ENCODE results near the gene RFX2. TPM values are rescaled to one million over a fixed set of nuclear protein-coding genes. Genes with fewer than 3 reads are reported as not detected.

The RFX2 gene
- total RNA-seq, 1 experiment from 2014 or later, result 3.7 TPM

- no peak overlapping the region for H2BK5ac ChIP-seq (ENCODE audit: insufficient read length, low read length)
- H3K27ac Mint-ChIP-seq, result peak overlapping the region in 1 of 3 experiments; percentile 14; a peak in 2 of 7 replicates
- no peak overlapping the region for H2BK12ac ChIP-seq (ENCODE audit: insufficient read length, low read depth, low read length)
- no peak overlapping the region for H3K56ac ChIP-seq (ENCODE audit: insufficient read length, low read depth, low read length)
- no peak overlapping the region for H3T11ph ChIP-seq (ENCODE audit: low read length)
- no peak overlapping the region for H3K18ac ChIP-seq (ENCODE audit: insufficient read length, low read depth, low read length)
- no peak overlapping the region for H2BK120ac ChIP-seq (ENCODE audit: low read depth, low read length, poor library complexity, severe bottlenecking)
- no peaks in the 10 kb centered on the region for H4K20me1 ChIP-seq (ENCODE audit: control insufficient read depth, insufficient read depth, insufficient read length)
- no peak overlapping the region for H3K14ac ChIP-seq (ENCODE audit: insufficient read depth, low read length)
- H3K23me2 ChIP-seq (ENCODE audit: insufficient read length, low read depth, low read length, poor library complexity, severe bottlenecking), result no peaks in the 10 kb centered on the region
- H4K8ac ChIP-seq (replicated peaks; ENCODE audit: insufficient read length, low read depth, low read length), result no peak overlapping the region
- no peak for TF ChIP-seq CTCF (conservative IDR thresholded peaks at IDR 0.05)
- no peak overlapping the region for H4K91ac ChIP-seq (ENCODE audit: insufficient read length, low read depth, low read length)
- H3K79me1 ChIP-seq (ENCODE audit: insufficient read depth, low read depth, low read length, poor library complexity, severe bottlenecking), result no peaks in the 10 kb centered on the region
- H3K27ac ChIP-seq (ENCODE audit: insufficient read length, low read depth, low read length), result no peak overlapping the region
- WGBS (ENCODE audit: extremely low coverage, insufficient read length, low lambda C conversion rate), result no CpG with 5 or more reads among the region's 8 CpGs
- H3K4me1 Mint-ChIP-seq, result peaks cover 13 to 23% of the 10 kb centered on the region in 2 experiments
- no peak overlapping the region for H2BK15ac ChIP-seq (ENCODE audit: low read depth, low read length)
- H4K5ac ChIP-seq (ENCODE audit: insufficient read length, low read depth, low read length), result no peak overlapping the region
- H2AK5ac ChIP-seq (ENCODE audit: insufficient read length, low read length), result no peak overlapping the region
- no peak overlapping the region for H3K4ac ChIP-seq (ENCODE audit: low read depth, low read length)
- H2AFZ ChIP-seq (ENCODE audit: low read length), result no peak overlapping the region
- no peak overlapping the region for H3K23ac ChIP-seq (ENCODE audit: insufficient read length, low read depth, low read length)
- no peak overlapping the region for H3K4me3 Mint-ChIP-seq
- no peaks in the 10 kb centered on the region for H3K27me3 ChIP-seq (ENCODE audit: insufficient read depth, low read length)
- no peak for DNase-seq
- no peak overlapping the region for H2BK20ac ChIP-seq (ENCODE audit: low read depth, low read length, poor library complexity, severe bottlenecking)
- H3K27me3 Mint-ChIP-seq (ENCODE audit: low read depth), result peaks cover 18% of the 10 kb centered on the region
- H3K9me3 ChIP-seq (ENCODE audit: control insufficient read depth, low read depth, low read length), result no peaks in the 10 kb centered on the region
- no peaks in the 10 kb centered on the region for H3K79me2 ChIP-seq (ENCODE audit: insufficient read depth, low read length)
- H3K9ac ChIP-seq (ENCODE audit: extremely low read depth, insufficient read length, low read length), result no peak overlapping the region
- peaks cover 0 to 2% of the 10 kb centered on the region in 2 experiments; a peak in 2 of 5 replicates for H3K9me3 Mint-ChIP-seq
- H3K4me1 ChIP-seq (ENCODE audit: insufficient read depth, low read length), result no peaks in the 10 kb centered on the region; the same call in 1 of the 2 replicates
- H3K4me2 ChIP-seq (ENCODE audit: insufficient read depth, insufficient read length, low read length), result no peak overlapping the region
- H3K36me3 Mint-ChIP-seq (ENCODE audit: insufficient read depth in 1 of 3, low read depth in 3 of 3), result peaks cover 0 to 2% (median 0%) of the 10 kb centered on the region in 3 experiments; a peak in 2 of 7 replicates
Measured at GRCh38 chr19:5988517-5989387, 121.5 kb downstream of the RFX2 start.
